H1 (cell line): Measurements from ENCODE around the gene PTPRT. TPM values are rescaled to one million over a fixed set of nuclear protein-coding genes. Genes with fewer than 3 reads are reported as not detected.

Source experiments
- CTCF ChIA-PET: fragments of 300-600 bp; sonication (Branson Sonifier 250); formaldehyde crosslinking; loops from one replicate; lab custom pipeline; 2021; ENCODE audit not compliant: partially characterized antibody; lab: Charles Lee
- POLR2A ChIA-PET: fragments of 300-600 bp; sonication (Branson Sonifier 250); formaldehyde crosslinking; loops from one replicate; lab custom pipeline; 2021; ENCODE audit warnings: inconsistent platforms; ENCODE audit not compliant: partially characterized antibody; lab: Charles Lee
- DNase-seq, 2 experiments: peaks; one replicate each; pipeline versions ENCODE4 v3.0.0 to v3.0.0-alpha.2; 2010 to 2022; ENCODE audit warnings: low spot score in 2 of 2, low read depth in 1 of 2, mixed read lengths in 1 of 2
- FAIRE-seq: peaks from 2 replicates; lab custom pipeline; 2011; peaks lifted over from hg19 to GRCh38; lab: Jason Lieb, UNC
- H2AFZ ChIP-seq: 2 replicates; pipeline ENCODE4 v1.8.1; 2012; ENCODE audit warnings: low read length, inconsistent platforms
- H2AK5ac ChIP-seq: 2 replicates; pipeline ENCODE4 v1.6.1; 2013; ENCODE audit warnings: low read depth, low read length
- H2BK120ac ChIP-seq: replicated peaks from 2 replicates; pipeline ENCODE3; 2013; ENCODE audit warnings: low read depth, low read length, inconsistent platforms
- H2BK12ac ChIP-seq: 2 replicates; pipeline ENCODE4 v1.6.1; 2013; ENCODE audit warnings: low read depth, low read length
- H2BK15ac ChIP-seq: 2 replicates; pipeline ENCODE4 v1.6.1; 2013; ENCODE audit warnings: low read length
- H2BK20ac ChIP-seq: 2 replicates; pipeline ENCODE4 v1.6.1; 2013; ENCODE audit warnings: low read length
- H2BK5ac ChIP-seq: 2 replicates; pipeline ENCODE4 v1.6.1; 2013; ENCODE audit warnings: low read depth, low read length
- H3K14ac ChIP-seq: 2 replicates; pipeline ENCODE4 v1.6.1; 2013; ENCODE audit warnings: inconsistent platforms; ENCODE audit not compliant: insufficient read length
- H3K18ac ChIP-seq: 2 replicates; pipeline ENCODE4 v1.6.1; 2013; ENCODE audit warnings: low read length; ENCODE audit errors: extremely low read depth
- H3K23ac ChIP-seq: 2 replicates; pipeline ENCODE4 v1.6.1; 2013; ENCODE audit warnings: inconsistent platforms; ENCODE audit not compliant: insufficient read length
- H3K23me2 ChIP-seq: 2 replicates; pipeline ENCODE4 v1.6.1; 2013; ENCODE audit warnings: low read depth, low read length
- H3K27ac ChIP-seq: 2 replicates; pipeline ENCODE4 v1.6.1; 2011; ENCODE audit warnings: low read depth, low read length, inconsistent platforms
- H3K27me3 ChIP-seq, 4 experiments: replicated peaks in 1 of 4; 1 replicate in 1 of 4; 2 replicates in 3 of 4; pipeline versions ENCODE4 v1.6.1 to v1.8.1; 2011 to 2013; ENCODE audit warnings: low read length in 3 of 4, mild to moderate bottlenecking in 3 of 4, inconsistent platforms in 2 of 4, mixed read lengths in 2 of 4, moderate library complexity in 1 of 4; ENCODE audit not compliant: control insufficient read depth in 3 of 4, insufficient read depth in 3 of 4; ENCODE audit errors: extremely low read depth in 1 of 4
- H3K36me3 ChIP-seq, 4 experiments: 2 replicates each; pipeline versions ENCODE4 v1.6.1 to v1.8.1; 2011 to 2013; ENCODE audit warnings: mild to moderate bottlenecking in 4 of 4, low read length in 3 of 4, moderate library complexity in 2 of 4, control low read depth in 1 of 4, inconsistent platforms in 1 of 4; ENCODE audit not compliant: insufficient read depth in 4 of 4, control insufficient read depth in 2 of 4
- H3K4ac ChIP-seq: replicated peaks from 2 replicates; pipeline ENCODE3; 2013; ENCODE audit warnings: low read length, low read depth, mixed read lengths, inconsistent platforms; ENCODE audit not compliant: insufficient read length
- H3K4me1 ChIP-seq, 4 experiments: replicated peaks in 1 of 4; 1 replicate in 1 of 4; 2 replicates in 3 of 4; pipeline versions ENCODE4 v1.6.1 to v1.8.1; 2011 to 2013; ENCODE audit warnings: low read length in 3 of 4, inconsistent platforms in 2 of 4, mixed read lengths in 1 of 4; ENCODE audit not compliant: insufficient read depth in 4 of 4, control insufficient read depth in 3 of 4
- H3K4me2 ChIP-seq, 2 experiments: 2 replicates each; pipeline versions ENCODE4 v1.6.1 to v1.8.1; 2011 to 2013; ENCODE audit warnings: low read depth in 2 of 2, low read length in 2 of 2, control low read depth in 1 of 2, inconsistent platforms in 1 of 2, mild to moderate bottlenecking in 1 of 2; ENCODE audit not compliant: insufficient read depth in 1 of 2
- H3K4me3 ChIP-seq, 4 experiments: fragments of 200-600, 300-600 bp in 1 of 4; sonication (generic), shearing (Covaris generic), sonication (Bioruptor Twin) in 1 of 4; 2 replicates each; pipeline versions ENCODE4 v1.5.1 to v1.8.1; 2011 to 2016; ENCODE audit warnings: low read length in 4 of 4, low read depth in 3 of 4, control low read depth in 2 of 4, inconsistent platforms in 2 of 4, mild to moderate bottlenecking in 2 of 4, mixed read lengths in 1 of 4, moderate library complexity in 1 of 4; ENCODE audit not compliant: insufficient read depth in 2 of 4; ENCODE audit errors: extremely low read depth in 1 of 4
- H3K56ac ChIP-seq: replicated peaks from 2 replicates; pipeline ENCODE3; 2013; ENCODE audit warnings: low read depth, mild to moderate bottlenecking, mixed read lengths, low read length, inconsistent platforms; ENCODE audit not compliant: insufficient read length
- H3K79me1 ChIP-seq: 2 replicates; pipeline ENCODE4 v1.6.1; 2013; ENCODE audit warnings: low read depth, low read length, control low read depth
- H3K79me2 ChIP-seq, 2 experiments: 2 replicates each; pipeline versions ENCODE4 v1.6.1 to v1.8.1; 2012 to 2013; ENCODE audit warnings: low read length in 2 of 2, mild to moderate bottlenecking in 2 of 2, inconsistent platforms in 1 of 2; ENCODE audit not compliant: insufficient read depth in 2 of 2, control insufficient read depth in 1 of 2
- H3K9ac ChIP-seq, 4 experiments: replicated peaks in 1 of 4; 1 replicate in 1 of 4; 2 replicates in 3 of 4; pipeline versions ENCODE4 v1.6.1 to v1.8.1; 2011 to 2013; ENCODE audit warnings: low read depth in 3 of 4, low read length in 3 of 4, control low read depth in 2 of 4, mild to moderate bottlenecking in 2 of 4, moderate library complexity in 2 of 4, inconsistent platforms in 1 of 4; ENCODE audit errors: extremely low read depth in 1 of 4
- H3K9me3 ChIP-seq, 2 experiments: 2 replicates each; pipeline versions ENCODE4 v1.6.1 to v1.8.1; 2012 to 2013; ENCODE audit warnings: mild to moderate bottlenecking in 2 of 2, moderate library complexity in 2 of 2, control low read depth in 1 of 2, inconsistent platforms in 1 of 2, low read depth in 1 of 2, low read length in 1 of 2, mixed read lengths in 1 of 2; ENCODE audit not compliant: insufficient read depth in 2 of 2
- H4K20me1 ChIP-seq, 2 experiments: replicated peaks in 1 of 2; 2 replicates each; pipeline versions ENCODE3 to v1.8.1; 2011 to 2013; ENCODE audit warnings: inconsistent platforms in 2 of 2, low read length in 2 of 2, mild to moderate bottlenecking in 1 of 2; ENCODE audit not compliant: insufficient read depth in 2 of 2, control insufficient read depth in 1 of 2
- H4K5ac ChIP-seq: 2 replicates; pipeline ENCODE4 v1.6.1; 2013; ENCODE audit warnings: low read length, low read depth, mixed read lengths, inconsistent platforms; ENCODE audit not compliant: insufficient read length
- H4K8ac ChIP-seq: 2 replicates; pipeline ENCODE4 v1.8.0; 2013; ENCODE audit warnings: mild to moderate bottlenecking, moderate library complexity, low read length, inconsistent platforms; ENCODE audit not compliant: insufficient read depth; ENCODE audit errors: extremely low read depth
- H4K91ac ChIP-seq: replicated peaks from 2 replicates; pipeline ENCODE3; 2013; ENCODE audit warnings: low read length, mixed read lengths, inconsistent platforms; ENCODE audit not compliant: insufficient read length
- BRCA1 ChIP-seq: IDR thresholded peaks from 2 replicates; pipeline ENCODE4 v1.6.1; 2012; ENCODE audit warnings: low read depth, low read length, improper control_type of control experiment
- CREB1 ChIP-seq: IDR thresholded peaks from 2 replicates; pipeline ENCODE4 v1.6.1; 2012; ENCODE audit warnings: inconsistent platforms
- EZH2 ChIP-seq: fragments of 200-600 bp; sonication (generic); IDR thresholded peaks from 2 replicates; pipeline ENCODE4 v1.7.1; 2012; ENCODE audit warnings: low read depth, mild to moderate bottlenecking, moderate library complexity, low read length, inconsistent platforms; ENCODE audit not compliant: severe bottlenecking
- KDM1A ChIP-seq: fragments of 200-600, 300-600 bp; sonication (generic); IDR thresholded peaks from 2 replicates; pipeline ENCODE4 v1.7.1; 2016; ENCODE audit warnings: mild to moderate bottlenecking, low read length, borderline replicate concordance
- MAFK ChIP-seq: IDR thresholded peaks from 2 replicates; pipeline ENCODE4 v1.6.1; 2012; ENCODE audit warnings: low read depth, mild to moderate bottlenecking, improper control_type of control experiment, low read length
- NANOG ChIP-seq: IDR thresholded peaks from 2 replicates; pipeline ENCODE4 v1.6.1; 2011; ENCODE audit warnings: low read length, low read depth, mild to moderate bottlenecking, inconsistent platforms; ENCODE audit not compliant: insufficient read depth, poor library complexity, severe bottlenecking
- NRF1 ChIP-seq: IDR thresholded peaks from 2 replicates; pipeline ENCODE4 v1.6.1; 2011; ENCODE audit warnings: mild to moderate bottlenecking, low read depth, low read length, improper control_type of control experiment
- PHF8 ChIP-seq: fragments of 200-600 bp; sonication (generic); conservative IDR thresholded peaks from 2 replicates; pipeline ENCODE4 v1.7.1; 2012; ENCODE audit warnings: low read depth, mild to moderate bottlenecking, inconsistent platforms, low read length, moderate library complexity
- RFX5 ChIP-seq: IDR thresholded peaks from 2 replicates; pipeline ENCODE4 v1.6.1; 2011; ENCODE audit warnings: low read depth, low read length, improper control_type of control experiment, borderline replicate concordance
- SIN3A ChIP-seq, 2 experiments: IDR thresholded peaks in 1 of 2; conservative IDR thresholded peaks in 1 of 2; 2 replicates each; pipeline ENCODE4 v1.6.1; 2011 to 2012; ENCODE audit warnings: low read length in 2 of 2, improper control_type of control experiment in 1 of 2, low read depth in 1 of 2, mild to moderate bottlenecking in 1 of 2
- SIRT6 ChIP-seq: IDR thresholded peaks from one replicate; pipeline ENCODE4 v1.7.1; 2012; ENCODE audit warnings: low read length, inconsistent platforms
- SIX5 ChIP-seq: IDR thresholded peaks from 2 replicates; pipeline ENCODE4 v1.6.1; 2011; ENCODE audit warnings: mild to moderate bottlenecking, low read depth, low read length
- TAF7 ChIP-seq: optimal IDR thresholded peaks from 2 replicates; pipeline ENCODE3; 2011; ENCODE audit warnings: low read depth, mild to moderate bottlenecking, inconsistent platforms, low read length, moderate library complexity, borderline replicate concordance
- YY1 ChIP-seq: IDR thresholded peaks from 2 replicates; pipeline ENCODE4 v1.6.1; 2011; ENCODE audit warnings: low read depth, mild to moderate bottlenecking, low read length
- WGBS, 2 experiments: shearing (Covaris generic) in 1 of 2; methylation state at CpG; one replicate each; pipeline versions ENCODE4 v1.1.6 to v1.1.7; 2013 to 2015; ENCODE audit warnings: low lambda C conversion rate in 2 of 2, mixed read lengths in 2 of 2, inconsistent platforms in 1 of 2, low coverage in 1 of 2, missing lambda C conversion rate in 1 of 2; ENCODE audit not compliant: insufficient replicate concordance in 2 of 2, insufficient coverage in 1 of 2, insufficient read length in 1 of 2; ENCODE audit errors: extremely low coverage in 1 of 2, missing lambda C conversion rate in 1 of 2; 5-methylcytosine and 5-hydroxymethylcytosine counted together
- polyA plus RNA-seq, 7 experiments: library from polyadenylated mRNA; depleted of rRNA in 3 of 7; stranded (reverse) in 5 of 7; unstranded in 2 of 7; fragments of >200 nt in 5 of 7; fragments of 200-250 nt in 2 of 7; gene quantifications; 1 replicate in 5 of 7; 2 replicates in 1 of 7; 4 replicates in 1 of 7; pipeline versions ENCODE4 v1.2.1 to v1.2.3, GENCODE V29; 2011 to 2013; ENCODE audit warnings: missing spikeins in 2 of 7, mixed read lengths in 2 of 7
- total RNA-seq: library from RNA; stranded (reverse); fragmentation: NEBNext Ultra II Directional; extraction: Animal tissue kit (Norgen Biotek cat#: 25700); gene quantifications from 2 replicates; pipeline ENCODE4 v1.2.1, GENCODE V29; 2021

Gene PTPRT
- total and polyA plus RNA-seq, 2 of the 8 experiments (the other 6 are each of a cell fraction or from before 2014, with no cell fraction given) = 0.33 to 1.8 TPM

DNA sequence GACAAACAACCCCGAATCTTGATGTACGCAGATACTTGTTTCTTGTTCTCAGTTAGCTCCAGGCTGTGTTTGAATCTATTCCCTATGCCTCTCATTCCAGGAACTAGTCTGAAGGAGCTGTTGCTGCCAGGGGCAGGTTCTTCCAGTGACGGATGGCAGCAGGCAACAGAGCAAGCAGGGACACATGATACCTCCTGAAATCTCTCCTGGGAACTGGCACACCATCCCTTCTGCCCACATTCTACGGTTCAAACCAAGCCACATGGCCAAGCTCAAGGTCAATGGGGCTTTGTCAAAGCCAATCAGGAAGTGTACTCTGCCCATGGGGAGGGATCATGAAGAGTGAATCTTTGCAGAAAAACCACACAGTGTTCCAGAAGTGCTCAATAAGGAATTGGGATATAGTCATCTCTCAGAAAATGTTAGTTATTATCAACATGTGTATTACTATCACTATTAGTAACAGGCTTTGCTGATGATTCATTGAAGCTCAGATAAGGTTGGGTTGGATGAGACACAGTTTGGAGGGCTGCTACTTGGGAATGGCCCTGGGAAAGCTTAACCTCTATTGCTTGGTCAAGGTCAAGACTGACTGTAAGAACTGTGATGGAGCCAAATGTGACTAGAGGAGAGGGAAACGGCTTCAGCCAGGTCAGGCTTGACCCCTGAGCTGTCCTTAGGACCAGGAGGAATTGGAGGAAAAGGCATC, 454.9 kb downstream of the PTPRT start:
- no peak overlapping the region for H3K27ac ChIP-seq
- H3K4ac ChIP-seq = no peak overlapping the region
- H4K20me1 ChIP-seq = no peaks in the 10 kb centered on the region
- ChIA-PET CTCF (no interaction called here), POLR2A (no interaction called here)
- H3K23me2 ChIP-seq = no peaks in the 10 kb centered on the region
- H3K9ac ChIP-seq = no peak overlapping the region
- H3K79me1 ChIP-seq = no peaks in the 10 kb centered on the region
- H2BK12ac ChIP-seq = no peak overlapping the region
- no peak overlapping the region for H2AK5ac ChIP-seq
- 89% methylated on average over 5 of the region's 5 CpGs; no CpG with 5 or more reads in 1 of the 2 experiments for WGBS, 2 experiments
- no peak overlapping the region for H2BK15ac ChIP-seq
- DNase-seq (no peak), FAIRE-seq (no peak)
- H3K79me2 ChIP-seq = no peaks in the 10 kb centered on the region
- H2BK20ac ChIP-seq = no peak overlapping the region
- H3K4me2 ChIP-seq = no peak overlapping the region
- no peak overlapping the region for H3K56ac ChIP-seq
- TF ChIP-seq BRCA1 (no peak), TAF7 (no peak), YY1 (no peak), SIX5 (no peak), MAFK (no peak), PHF8 (no peak), NRF1 (no peak), SIRT6 (no peak), SIN3A (conservative IDR thresholded peaks at IDR 0.05 in 1 of 2, IDR thresholded peaks at IDR 0.05 in 1 of 2; ENCODE audit: low read depth in 1 of 2, low read length in 2 of 2) (no peak), NANOG (no peak), RFX5 (no peak), CREB1 (no peak), KDM1A (no peak), EZH2 (no peak)
- no peak overlapping the region for H2BK5ac ChIP-seq
- H3K9me3 ChIP-seq = no peaks in the 10 kb centered on the region
- H4K8ac ChIP-seq = no peak overlapping the region
- H3K36me3 ChIP-seq = no peaks in the 10 kb centered on the region
- H2BK120ac ChIP-seq = no peak overlapping the region
- H4K91ac ChIP-seq = no peak overlapping the region
- no peaks in the 10 kb centered on the region for H3K27me3 ChIP-seq
- H3K4me3 ChIP-seq = no peak overlapping the region
- H3K14ac ChIP-seq = no peak overlapping the region
- H3K23ac ChIP-seq = no peak overlapping the region
- H4K5ac ChIP-seq = no peak overlapping the region
- no peak overlapping the region for H2AFZ ChIP-seq
- H3K4me1 ChIP-seq = no peaks in the 10 kb centered on the region
- no peak overlapping the region for H3K18ac ChIP-seq
